HG03196 (cell line): ENCODE results near the gene GLS2.
A peak's percentile ranks its signal among the peaks of the same experiment; 100 is the strongest.
"Not testable (repeated sequence)": the region's sequence is repeated elsewhere in the genome, so short reads cannot be mapped to it uniquely, and the experiment has no call there.

Experiments used
- ATAC-seq: cut with Tn5 transposase; IDR thresholded peaks from one replicate; pipeline ENCODE4 v1.9.1; 2021; ENCODE audit not compliant: unreplicated experiment

Gene GLS2

GRCh38 chr12:56448860-56449621 lies 38.9 kb downstream of the GLS2 start, which contains the start of gene TIMELESS:
TIMELESS (minus strand) TSS chr12:56449426; CDS start chr12:56434170, 15,256 bp downstream.
- peak; percentile 93 for ATAC-seq

GRCh38 chr12:56443208-56443607 lies 44.8 kb downstream of the GLS2 start:
- not testable (repeated sequence) for ATAC-seq

DNA sequence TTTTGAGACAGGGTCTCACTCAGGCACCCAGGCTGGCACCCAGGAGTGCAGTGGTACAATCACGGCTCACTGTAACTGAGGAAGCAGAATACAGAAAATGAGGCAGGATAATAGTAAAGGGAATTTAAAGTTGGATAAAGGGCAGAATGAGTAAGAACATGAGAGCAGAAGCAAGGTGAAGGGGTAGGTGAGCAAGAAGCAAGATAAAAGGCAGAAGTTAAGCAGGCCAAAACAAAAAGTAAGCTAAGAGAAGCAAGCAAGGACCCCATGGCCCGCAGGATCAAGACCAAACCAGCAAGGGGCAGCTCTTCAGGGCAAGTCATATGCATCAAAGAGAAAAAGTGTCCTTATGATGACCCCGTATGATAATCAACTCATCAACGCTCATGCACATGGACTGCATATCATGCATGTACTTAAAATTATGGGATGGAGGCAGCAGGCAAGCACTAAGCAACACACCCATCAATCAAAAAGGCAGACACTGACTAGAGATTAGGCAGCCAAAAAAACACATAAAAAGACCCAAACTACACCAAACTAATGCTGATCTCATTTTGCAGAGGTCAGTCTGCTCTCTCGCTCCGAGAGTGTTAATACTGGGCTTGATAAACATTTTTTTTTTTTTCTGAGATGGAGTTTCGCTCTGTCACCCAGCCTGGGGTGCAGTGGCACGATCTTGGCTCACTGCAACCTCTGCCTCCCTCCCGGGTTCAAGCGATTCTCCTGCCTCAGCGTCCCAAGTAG lies 50.4 kb downstream of the GLS2 start:
- no peak for ATAC-seq

- ATAC-seq = no peak
Observed at GRCh38 chr12:56434828-56435227, 53.1 kb downstream of the GLS2 start.

GRCh38 chr12:56431850-56432249 lies 56.1 kb downstream of the GLS2 start:
- no peak for ATAC-seq

DNA sequence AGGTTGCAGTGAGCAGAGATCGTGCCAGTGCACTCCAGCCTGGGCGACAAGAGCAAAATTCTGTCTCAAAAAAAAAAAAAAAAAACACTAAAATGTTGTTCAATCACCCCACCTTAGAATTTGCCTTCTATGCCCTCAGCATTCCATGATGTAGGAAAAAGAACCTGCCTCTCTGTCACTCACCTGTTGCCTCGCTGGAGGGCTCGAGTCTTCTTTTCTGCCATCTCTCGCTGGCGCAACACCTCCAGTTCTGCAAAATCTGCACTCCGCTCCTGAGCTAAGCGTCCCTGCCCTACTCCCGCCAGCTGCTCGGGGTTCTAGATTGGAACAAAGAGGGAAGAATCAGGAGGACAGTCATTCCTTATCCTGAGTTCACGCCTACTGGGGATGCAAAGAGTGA lies 56.7 kb downstream of the GLS2 start:
- no peak for ATAC-seq

DNA sequence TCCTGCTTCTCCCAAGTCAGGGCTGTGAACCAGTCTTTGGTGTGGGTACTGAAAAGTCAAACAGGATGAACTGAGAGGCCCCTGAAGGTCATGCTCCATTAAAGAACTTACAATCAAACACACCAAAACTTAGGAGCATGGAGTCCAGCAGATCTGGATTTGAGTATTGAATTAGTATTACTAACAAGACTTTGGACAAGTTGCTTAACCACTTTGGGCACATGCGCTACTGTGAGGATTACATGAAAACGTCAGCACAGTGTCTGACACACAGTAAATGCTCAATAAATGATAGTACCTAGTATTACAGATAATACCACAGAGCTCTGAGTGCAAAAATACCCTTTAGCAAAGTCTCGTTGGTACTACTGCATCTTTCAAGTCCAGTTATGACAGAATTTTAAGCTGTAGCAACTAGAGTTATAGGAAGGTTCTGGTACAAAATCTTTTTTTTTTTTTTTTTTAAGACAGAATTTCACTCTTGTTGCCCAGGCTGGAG lies 62.0 kb downstream of the GLS2 start:
- ATAC-seq = no peak

DNA sequence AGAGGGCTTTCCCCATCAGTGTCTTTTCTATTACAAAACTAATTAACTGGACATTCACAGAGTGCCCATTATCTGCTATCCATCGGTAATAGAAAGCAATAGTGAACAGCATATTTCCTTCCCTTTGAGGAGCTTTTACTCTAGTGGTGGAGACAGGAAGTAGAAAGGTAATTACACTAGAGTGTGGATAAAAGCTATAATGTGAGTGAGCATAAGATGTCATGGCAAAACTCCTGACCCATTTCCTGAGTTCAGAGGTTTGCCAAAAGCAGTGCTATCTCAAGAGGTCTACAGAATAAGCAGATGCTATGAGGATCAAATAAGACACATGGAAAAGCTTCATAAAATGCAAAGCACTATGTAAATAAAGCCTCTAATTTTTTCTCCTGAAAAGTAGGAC lies 62.8 kb downstream of the GLS2 start:
- ATAC-seq = no peak
